Measurements from ENCODE around the gene DLGAP5.

DNA sequence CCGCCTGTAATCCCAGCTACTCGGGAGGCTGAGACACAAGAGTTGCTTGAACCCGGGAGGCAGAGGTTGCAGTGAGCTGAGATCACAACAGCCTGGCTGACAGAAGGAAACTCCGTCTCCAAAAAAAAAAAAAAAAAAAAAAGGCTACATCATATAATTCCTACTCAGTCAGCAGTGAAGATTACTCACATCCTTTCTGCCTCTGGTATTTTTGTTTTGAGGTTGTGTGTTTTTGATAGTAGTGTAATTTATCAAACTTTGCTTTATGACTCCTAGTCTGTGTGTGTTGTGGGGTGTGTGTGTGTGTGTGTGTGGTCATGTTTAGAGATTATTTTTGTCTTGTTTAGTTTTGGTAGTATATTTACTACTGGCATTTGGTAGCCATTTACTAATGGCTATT lies 29.8 kb upstream of the DLGAP5 start:
- TF ChIP-seq CTCF (IDR thresholded peaks at IDR 0.05; ENCODE audit: low read length) (no peak), EZH2phosphoT487 (IDR thresholded peaks at IDR 0.05; ENCODE audit: low read length) (no peak)
